ENCODE data around the gene PHACTR1. TPM values are rescaled to one million over a fixed set of nuclear protein-coding genes. Genes with fewer than 3 reads are reported as not detected.

Gene PHACTR1
- polyA plus RNA-seq, 1 of the 3 experiments (the other 2 are of a cell fraction) = 0.12 TPM

GRCh38 chr6:12896208-12896733 is 179.7 kb downstream of the PHACTR1 start:
- Histone ChIP-seq H3K9ac (no peak overlapping the region), H3K27ac (ENCODE audit: low read depth in 2 of 2, low read length in 1 of 2) (no peak overlapping the region), H3F3A (replicated peaks; ENCODE audit: insufficient read depth) (no peaks in the 10 kb centered on the region), H3K4me2 (no peak overlapping the region), H4K20me1 (ENCODE audit: insufficient read depth) (no peaks in the 10 kb centered on the region), H3K9me3 (no peaks in the 10 kb centered on the region), H3K79me2 (ENCODE audit: insufficient read depth) (no peaks in the 10 kb centered on the region), H3K9me2 (no peaks in the 10 kb centered on the region), H2AFZ (ENCODE audit: low read depth) (no peak overlapping the region), H3K4me1 (ENCODE audit: control insufficient read depth in 1 of 2, insufficient read depth in 2 of 2, low read depth in 1 of 2, low read length in 1 of 2) (peaks cover 0 to 12% of the 10 kb centered on the region in 2 experiments; a peak in 2 of 4 replicates), H3K4me3 (ENCODE audit: low read depth in 2 of 2, low read length in 1 of 2) (no peak overlapping the region), H3K27me3 (ENCODE audit: insufficient read depth) (no peaks in the 10 kb centered on the region), H3K36me3 (replicated peaks in 1 of 2; ENCODE audit: control insufficient read depth in 1 of 2, insufficient read depth in 2 of 2, low read length in 1 of 2) (no peaks in the 10 kb centered on the region)
- no peak for DNase-seq
- TF ChIP-seq GATA2 (CRISPR knock-in tag; IDR thresholded peaks at IDR 0.05) = no peak
- no peak for TF ChIP-seq IRF3 (IDR thresholded peaks at IDR 0.05; ENCODE audit: low read depth, low read length)
- TF ChIP-seq JUND (IDR thresholded peaks at IDR 0.05) = no peak
- no peak for TF ChIP-seq RCOR1 (IDR thresholded peaks at IDR 0.05; ENCODE audit: low read length)
- no peak for TF ChIP-seq CHD2 (IDR thresholded peaks at IDR 0.05; ENCODE audit: low read length, partially characterized antibody)
- no peak for TF ChIP-seq NFIC (IDR thresholded peaks at IDR 0.05; ENCODE audit: borderline replicate concordance)
- 39% methylated on average over 7 of the region's 7 CpGs for WGBS (ENCODE audit: low lambda C conversion rate)
- POLR2A ChIA-PET = no interaction called here
- CTCF ChIA-PET = interaction anchor here (0.8 to 6.6 kb wide), 4 partner anchors 15 to 270 kb away, joined by 3 to 117 read pairs (median 5); no protein-coding TSS in a partner anchor

GRCh38 chr6:12898603-12899002 is 182.0 kb downstream of the PHACTR1 start:
- Histone ChIP-seq H3F3A (replicated peaks; ENCODE audit: insufficient read depth) (no peaks in the 10 kb centered on the region), H2AFZ (ENCODE audit: low read depth) (no peak overlapping the region), H3K36me3 (replicated peaks in 1 of 2; ENCODE audit: control insufficient read depth in 1 of 2, insufficient read depth in 2 of 2, low read length in 1 of 2) (no peaks in the 10 kb centered on the region), H4K20me1 (ENCODE audit: insufficient read depth) (no peaks in the 10 kb centered on the region), H3K9ac (no peak overlapping the region), H3K27me3 (ENCODE audit: insufficient read depth) (no peaks in the 10 kb centered on the region), H3K9me3 (no peaks in the 10 kb centered on the region), H3K27ac (ENCODE audit: low read depth in 2 of 2, low read length in 1 of 2) (no peak overlapping the region), H3K4me3 (ENCODE audit: low read depth in 2 of 2, low read length in 1 of 2) (no peak overlapping the region), H3K9me2 (no peaks in the 10 kb centered on the region), H3K4me1 (ENCODE audit: control insufficient read depth in 1 of 2, insufficient read depth in 2 of 2, low read depth in 1 of 2, low read length in 1 of 2) (peaks cover 0 to 2% of the 10 kb centered on the region in 2 experiments; a peak in 2 of 4 replicates), H3K4me2 (no peak overlapping the region), H3K79me2 (ENCODE audit: insufficient read depth) (no peaks in the 10 kb centered on the region)
- TF ChIP-seq RAD21 (IDR thresholded peaks at IDR 0.05; ENCODE audit: low read length) = no peak
- no peak for TF ChIP-seq IRF3 (IDR thresholded peaks at IDR 0.05; ENCODE audit: low read depth, low read length)
- TF ChIP-seq MEF2A (IDR thresholded peaks at IDR 0.05; ENCODE audit: borderline replicate concordance, low read depth) = no peak
- no peak for TF ChIP-seq FOSL2 (IDR thresholded peaks at IDR 0.05; ENCODE audit: borderline replicate concordance, low read depth)
- TF ChIP-seq JUND (IDR thresholded peaks at IDR 0.05) = no peak
- TF ChIP-seq GABPA (IDR thresholded peaks at IDR 0.05; ENCODE audit: low read depth) = no peak
- no peak for TF ChIP-seq REST (IDR thresholded peaks at IDR 0.05; ENCODE audit: low read depth, low read length)
- TF ChIP-seq ZBTB33 (IDR thresholded peaks at IDR 0.05; ENCODE audit: borderline replicate concordance, low read depth) = no peak
- no peak for TF ChIP-seq FOXJ3 (CRISPR knock-in tag; IDR thresholded peaks at IDR 0.05)
- no peak for TF ChIP-seq TAF1 (IDR thresholded peaks at IDR 0.05; ENCODE audit: borderline replicate concordance, low read depth, low read length)
- no peak for TF ChIP-seq SMC3 (IDR thresholded peaks at IDR 0.05; ENCODE audit: low read depth, low read length)
- TF ChIP-seq EP300 (IDR thresholded peaks at IDR 0.05; ENCODE audit: borderline replicate concordance in 1 of 2, low read depth in 1 of 2, low read length in 1 of 2) = no peak
- no peak for TF ChIP-seq SIN3A (IDR thresholded peaks at IDR 0.05; ENCODE audit: borderline replicate concordance, low read depth, low read length)
- TF ChIP-seq POLR2AphosphoS5 (IDR thresholded peaks at IDR 0.05; ENCODE audit: low read depth, low read length) = no peak
- no peak for TF ChIP-seq USF1 (IDR thresholded peaks at IDR 0.05; ENCODE audit: borderline replicate concordance, low read depth)
- DNase-seq = no peak
- WGBS (ENCODE audit: low lambda C conversion rate) = 61% methylated on average over 10 of the region's 10 CpGs
- ChIA-PET POLR2A (no interaction called here), CTCF (interaction anchor here (1.2 to 3.6 kb wide), 2 partner anchors 261 to 415 kb away, joined by 4 to 29 read pairs; no protein-coding TSS in a partner anchor)

Data from SK-N-SH (cell line).